ENCODE results near the gene CD300LF. TPM values are rescaled to one million over a fixed set of nuclear protein-coding genes. Genes with fewer than 3 reads are reported as not detected.

The CD300LF gene
- polyA plus RNA-seq, 4 donors, result 1.6 to 5.7 (median 2.4) TPM

- 73 to 78% (median 78%) methylated on average over 5 of the region's 5 CpGs for WGBS, 3 donors
- no peak for FAIRE-seq
- H3K9me3 ChIP-seq (ENCODE audit: control insufficient read depth in 2 of 2, insufficient read depth in 1 of 2, low read depth in 1 of 2, low read length in 1 of 2), result no peaks in the 10 kb centered on the region
Measured at GRCh38 chr17:74723891-74724290, 11.2 kb upstream of the CD300LF start.

GRCh38 chr17:74722782-74723181, 10.1 kb upstream of the CD300LF start:
- Histone ChIP-seq H3K27me3 (ENCODE audit: control insufficient read depth in 3 of 3, insufficient read depth in 3 of 3, low read length in 3 of 3) (no peaks in the 10 kb centered on the region), H3K4me3 (ENCODE audit: low read depth in 1 of 3, low read length in 3 of 3) (no peak overlapping the region), H3K4me1 (ENCODE audit: control insufficient read depth in 3 of 3, insufficient read depth in 2 of 3, low read depth in 1 of 3, low read length in 2 of 3) (no peaks in the 10 kb centered on the region), H3K27ac (ENCODE audit: low read depth in 1 of 3, low read length in 2 of 3) (no peak overlapping the region), H3K9me3 (ENCODE audit: control insufficient read depth in 2 of 2, insufficient read depth in 1 of 2, low read depth in 1 of 2, low read length in 1 of 2) (no peaks in the 10 kb centered on the region), H3K36me3 (ENCODE audit: control insufficient read depth in 3 of 3, insufficient read depth in 2 of 3, low read depth in 1 of 3, low read length in 3 of 3) (no peaks in the 10 kb centered on the region)
- 61 to 70% (median 67%) methylated on average over 4 of the region's 4 CpGs for WGBS, 3 donors
- no peak for DNase-seq
- no peak for FAIRE-seq

More at GRCh38 chr17:74723891-74724290, 11.2 kb upstream of the CD300LF start:
- H3K27ac ChIP-seq (ENCODE audit: low read depth in 1 of 3, low read length in 2 of 3), result no peak overlapping the region
- H3K36me3 ChIP-seq (ENCODE audit: control insufficient read depth in 3 of 3, insufficient read depth in 2 of 3, low read depth in 1 of 3, low read length in 3 of 3), result no peaks in the 10 kb centered on the region
- H3K4me1 ChIP-seq (ENCODE audit: control insufficient read depth in 3 of 3, insufficient read depth in 2 of 3, low read depth in 1 of 3, low read length in 2 of 3), result no peaks in the 10 kb centered on the region
- no peak overlapping the region for H3K4me3 ChIP-seq (ENCODE audit: low read depth in 1 of 3, low read length in 3 of 3)
- DNase-seq, result no peak
- no peaks in the 10 kb centered on the region for H3K27me3 ChIP-seq (ENCODE audit: control insufficient read depth in 3 of 3, insufficient read depth in 3 of 3, low read length in 3 of 3)

GRCh38 chr17:74720506-74720905, 7.8 kb upstream of the CD300LF start:
- DNase-seq, result no peak
- no peak overlapping the region for H3K27ac ChIP-seq (ENCODE audit: low read depth in 1 of 3, low read length in 2 of 3)
- no peak for FAIRE-seq
- no peaks in the 10 kb centered on the region for H3K27me3 ChIP-seq (ENCODE audit: control insufficient read depth in 3 of 3, insufficient read depth in 3 of 3, low read length in 3 of 3)
- no peak overlapping the region for H3K4me3 ChIP-seq (ENCODE audit: low read depth in 1 of 3, low read length in 3 of 3)
- no peaks in the 10 kb centered on the region for H3K36me3 ChIP-seq (ENCODE audit: control insufficient read depth in 3 of 3, insufficient read depth in 2 of 3, low read depth in 1 of 3, low read length in 3 of 3)
- WGBS, 3 donors, result 84 to 94% (median 93%) methylated on average over 4 of the region's 4 CpGs
- no peaks in the 10 kb centered on the region for H3K9me3 ChIP-seq (ENCODE audit: control insufficient read depth in 2 of 2, insufficient read depth in 1 of 2, low read depth in 1 of 2, low read length in 1 of 2)
- H3K4me1 ChIP-seq (ENCODE audit: control insufficient read depth in 3 of 3, insufficient read depth in 2 of 3, low read depth in 1 of 3, low read length in 2 of 3), result peaks cover 0 to 5% (median 0%) of the 10 kb centered on the region in 3 donors

GRCh38 chr17:74715144-74715543, 2.4 kb upstream of the CD300LF start:
- FAIRE-seq (no peak), DNase-seq (peak; percentile 46 to 48)
- H3K27me3 ChIP-seq (ENCODE audit: control insufficient read depth in 3 of 3, insufficient read depth in 3 of 3, low read length in 3 of 3), result no peaks in the 10 kb centered on the region
- H3K4me3 ChIP-seq (ENCODE audit: low read depth in 1 of 3, low read length in 3 of 3), result no peak overlapping the region
- no peaks in the 10 kb centered on the region for H3K36me3 ChIP-seq (ENCODE audit: control insufficient read depth in 3 of 3, insufficient read depth in 2 of 3, low read depth in 1 of 3, low read length in 3 of 3)
- peaks cover 0 to 11% (median 0%) of the 10 kb centered on the region in 3 donors for H3K4me1 ChIP-seq (ENCODE audit: control insufficient read depth in 3 of 3, insufficient read depth in 2 of 3, low read depth in 1 of 3, low read length in 2 of 3)
- H3K27ac ChIP-seq (ENCODE audit: low read depth in 1 of 3, low read length in 2 of 3), result no peak overlapping the region
- H3K9me3 ChIP-seq (ENCODE audit: control insufficient read depth in 2 of 2, insufficient read depth in 1 of 2, low read depth in 1 of 2, low read length in 1 of 2), result no peaks in the 10 kb centered on the region
- 3 to 36% (median 14%) methylated on average over 4 of the region's 4 CpGs for WGBS, 3 donors

GRCh38 chr17:74713171-74713755, 540 bp upstream of the CD300LF start:
- Histone ChIP-seq H3K27ac (ENCODE audit: low read depth in 1 of 3, low read length in 2 of 3) (no peak overlapping the region), H3K9me3 (ENCODE audit: control insufficient read depth in 2 of 2, insufficient read depth in 1 of 2, low read depth in 1 of 2, low read length in 1 of 2) (no peaks in the 10 kb centered on the region), H3K27me3 (ENCODE audit: control insufficient read depth in 3 of 3, insufficient read depth in 3 of 3, low read length in 3 of 3) (no peaks in the 10 kb centered on the region), H3K4me3 (ENCODE audit: low read depth in 1 of 3, low read length in 3 of 3) (no peak overlapping the region), H3K4me1 (ENCODE audit: control insufficient read depth in 3 of 3, insufficient read depth in 2 of 3, low read depth in 1 of 3, low read length in 2 of 3) (peaks cover 0 to 11% (median 0%) of the 10 kb centered on the region in 3 donors), H3K36me3 (ENCODE audit: control insufficient read depth in 3 of 3, insufficient read depth in 2 of 3, low read depth in 1 of 3, low read length in 3 of 3) (no peaks in the 10 kb centered on the region)
- no peak for FAIRE-seq
- DNase-seq, result no peak
- WGBS, 3 donors, result 82 to 84% (median 84%) methylated on average over 12 of the region's 12 CpGs

- FAIRE-seq (no peak), DNase-seq (no peak)
- peaks cover 0 to 11% (median 0%) of the 10 kb centered on the region in 3 donors for H3K4me1 ChIP-seq (ENCODE audit: control insufficient read depth in 3 of 3, insufficient read depth in 2 of 3, low read depth in 1 of 3, low read length in 2 of 3)
- no peaks in the 10 kb centered on the region for H3K36me3 ChIP-seq (ENCODE audit: control insufficient read depth in 3 of 3, insufficient read depth in 2 of 3, low read depth in 1 of 3, low read length in 3 of 3)
- H3K27me3 ChIP-seq (ENCODE audit: control insufficient read depth in 3 of 3, insufficient read depth in 3 of 3, low read length in 3 of 3), result no peaks in the 10 kb centered on the region
- WGBS, 3 donors, result 63 to 71% (median 67%) methylated on average over 7 of the region's 7 CpGs
- no peaks in the 10 kb centered on the region for H3K9me3 ChIP-seq (ENCODE audit: control insufficient read depth in 2 of 2, insufficient read depth in 1 of 2, low read depth in 1 of 2, low read length in 1 of 2)
- peak overlapping the region in 1 of 3 donors; percentile 17 for H3K27ac ChIP-seq (ENCODE audit: low read depth in 1 of 3, low read length in 2 of 3)
- H3K4me3 ChIP-seq (ENCODE audit: low read depth in 1 of 3, low read length in 3 of 3), result no peak overlapping the region
Measured at GRCh38 chr17:74712301-74712700, 422 bp downstream of the CD300LF start.

GRCh38 chr17:74711058-74711824, 1.5 kb downstream of the CD300LF start:
- 50 to 64% (median 53%) methylated on average over 12 of the region's 12 CpGs for WGBS, 3 donors
- Histone ChIP-seq H3K4me3 (ENCODE audit: low read depth in 1 of 3, low read length in 3 of 3) (no peak overlapping the region), H3K36me3 (ENCODE audit: control insufficient read depth in 3 of 3, insufficient read depth in 2 of 3, low read depth in 1 of 3, low read length in 3 of 3) (no peaks in the 10 kb centered on the region), H3K27ac (ENCODE audit: low read depth in 1 of 3, low read length in 2 of 3) (no peak overlapping the region), H3K27me3 (ENCODE audit: control insufficient read depth in 3 of 3, insufficient read depth in 3 of 3, low read length in 3 of 3) (no peaks in the 10 kb centered on the region), H3K4me1 (ENCODE audit: control insufficient read depth in 3 of 3, insufficient read depth in 2 of 3, low read depth in 1 of 3, low read length in 2 of 3) (peaks cover 0 to 11% (median 0%) of the 10 kb centered on the region in 3 donors), H3K9me3 (ENCODE audit: control insufficient read depth in 2 of 2, insufficient read depth in 1 of 2, low read depth in 1 of 2, low read length in 1 of 2) (no peaks in the 10 kb centered on the region)
- DNase-seq, result no peak
- FAIRE-seq, result no peak

GRCh38 chr17:74704544-74704943, 8.2 kb downstream of the CD300LF start:
- 79 to 87% (median 82%) methylated on average over 8 of the region's 8 CpGs for WGBS, 3 donors
- no peak overlapping the region for H3K27ac ChIP-seq (ENCODE audit: low read depth in 1 of 3, low read length in 2 of 3)
- FAIRE-seq (no peak), DNase-seq (no peak)
- no peaks in the 10 kb centered on the region for H3K9me3 ChIP-seq (ENCODE audit: control insufficient read depth in 2 of 2, insufficient read depth in 1 of 2, low read depth in 1 of 2, low read length in 1 of 2)
- H3K36me3 ChIP-seq (ENCODE audit: control insufficient read depth in 3 of 3, insufficient read depth in 2 of 3, low read depth in 1 of 3, low read length in 3 of 3), result no peaks in the 10 kb centered on the region
- H3K4me3 ChIP-seq (ENCODE audit: low read depth in 1 of 3, low read length in 3 of 3), result no peak overlapping the region
- peaks cover 0 to 2% (median 0%) of the 10 kb centered on the region in 3 donors for H3K27me3 ChIP-seq (ENCODE audit: control insufficient read depth in 3 of 3, insufficient read depth in 3 of 3, low read length in 3 of 3)
- no peaks in the 10 kb centered on the region for H3K4me1 ChIP-seq (ENCODE audit: control insufficient read depth in 3 of 3, insufficient read depth in 2 of 3, low read depth in 1 of 3, low read length in 2 of 3)
